ENCODE measurements around the gene ALK. TPM values are rescaled to one million over a fixed set of nuclear protein-coding genes. Genes with fewer than 3 reads are reported as not detected.

The ALK gene
- total RNA-seq, 1 experiment from 2014 or later = not detected

GRCh38 chr2:29951576-29951975, 30.2 kb upstream of the ALK start:
- no peaks in the 10 kb centered on the region for H3K36me3 Mint-ChIP-seq (ENCODE audit: insufficient read depth in 1 of 3, low read depth in 3 of 3)
- no peak overlapping the region for H3K4me3 Mint-ChIP-seq

More at GRCh38 chr2:29951576-29951975, 30.2 kb upstream of the ALK start:
- Histone ChIP-seq H3T11ph (ENCODE audit: low read length) (no peak overlapping the region), H3K27me3 (ENCODE audit: insufficient read depth, low read length) (no peaks in the 10 kb centered on the region), H4K5ac (ENCODE audit: insufficient read length, low read depth, low read length) (no peak overlapping the region), H2AFZ (ENCODE audit: low read length) (no peak overlapping the region), H3K27ac (ENCODE audit: insufficient read length, low read depth, low read length) (no peak overlapping the region), H3K4me2 (ENCODE audit: insufficient read depth, insufficient read length, low read length) (no peak overlapping the region), H3K14ac (ENCODE audit: insufficient read depth, low read length) (no peak overlapping the region), H3K4me1 (ENCODE audit: insufficient read depth, low read length) (no peaks in the 10 kb centered on the region), H3K9me3 (ENCODE audit: control insufficient read depth, low read depth, low read length) (no peaks in the 10 kb centered on the region), H3K23me2 (ENCODE audit: insufficient read length, low read depth, low read length, poor library complexity, severe bottlenecking) (no peaks in the 10 kb centered on the region), H3K56ac (ENCODE audit: insufficient read length, low read depth, low read length) (no peak overlapping the region), H3K23ac (ENCODE audit: insufficient read length, low read depth, low read length) (no peak overlapping the region), H2AK5ac (ENCODE audit: insufficient read length, low read length) (no peak overlapping the region), H3K79me2 (ENCODE audit: insufficient read depth, low read length) (no peaks in the 10 kb centered on the region), H2BK20ac (ENCODE audit: low read depth, low read length, poor library complexity, severe bottlenecking) (no peak overlapping the region), H2BK15ac (ENCODE audit: low read depth, low read length) (no peak overlapping the region), H4K8ac (replicated peaks; ENCODE audit: insufficient read length, low read depth, low read length) (no peak overlapping the region), H4K20me1 (ENCODE audit: control insufficient read depth, insufficient read depth, insufficient read length) (no peaks in the 10 kb centered on the region), H3K4ac (ENCODE audit: low read depth, low read length) (no peak overlapping the region), H2BK5ac (ENCODE audit: insufficient read length, low read length) (no peak overlapping the region), H2BK12ac (ENCODE audit: insufficient read length, low read depth, low read length) (no peak overlapping the region), H3K9ac (ENCODE audit: extremely low read depth, insufficient read length, low read length) (no peak overlapping the region), H2BK120ac (ENCODE audit: low read depth, low read length, poor library complexity, severe bottlenecking) (no peak overlapping the region), H3K18ac (ENCODE audit: insufficient read length, low read depth, low read length) (no peak overlapping the region), H4K91ac (ENCODE audit: insufficient read length, low read depth, low read length) (no peak overlapping the region), H3K79me1 (ENCODE audit: insufficient read depth, low read depth, low read length, poor library complexity, severe bottlenecking) (no peaks in the 10 kb centered on the region)
- Mint-ChIP-seq H3K9me3 (no peaks in the 10 kb centered on the region), H3K27me3 (ENCODE audit: low read depth) (no peaks in the 10 kb centered on the region; the same call in none of the 2 replicates), H3K4me1 (peaks cover 15 to 18% of the 10 kb centered on the region in 2 experiments), H3K27ac (no peak overlapping the region)
- no CpG with 5 or more reads among the region's 1 CpG for WGBS (ENCODE audit: extremely low coverage, insufficient read length, low lambda C conversion rate)
- DNase-seq = no peak
- no peak for TF ChIP-seq CTCF (conservative IDR thresholded peaks at IDR 0.05)
